Stimulated activated CD4-positive, alpha-beta T cell treated with anti-CD3 and anti-CD28 coated beads, Interleukin-15, amount 100 ng/mL, for 1 hour (primary cell): ENCODE data around the gene DUSP1.
"Not testable (repeated sequence)": the region's sequence is repeated elsewhere in the genome, so short reads cannot be mapped to it uniquely, and the experiment has no call there.

Experiments used
- DNase-seq, 2 donors: peaks; one replicate each; pipeline ENCODE4 v3.0.0-alpha.2; 2020; ENCODE audit warnings: low read depth in 1 of 2, low spot score in 1 of 2

The DUSP1 gene

GRCh38 chr5:172797771-172798191 is 26.8 kb upstream of the DUSP1 start:
- DNase-seq = no peak

DNA sequence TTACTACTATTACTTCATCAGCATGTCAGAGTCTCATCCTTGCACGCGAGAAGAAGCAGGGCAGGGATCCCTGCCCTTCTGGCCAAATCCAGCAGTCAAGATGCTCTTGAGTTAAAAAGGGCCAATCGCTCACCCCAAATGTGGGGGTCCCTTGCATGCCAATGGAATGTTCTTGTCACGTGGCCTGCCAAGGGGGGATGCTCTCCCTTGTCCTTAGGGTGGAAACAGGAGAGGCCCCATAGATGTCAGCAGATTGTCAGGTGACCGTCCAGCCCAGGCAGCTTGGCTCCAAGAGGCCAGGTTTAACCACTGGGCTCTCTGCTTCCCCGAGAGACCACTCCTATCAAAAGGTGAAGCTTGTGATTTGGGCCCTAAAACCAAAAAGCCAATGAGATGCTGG is 25.3 kb upstream of the DUSP1 start:
- DNase-seq = no peak

GRCh38 chr5:172795318-172795977 is 24.5 kb upstream of the DUSP1 start:
- DNase-seq = no peak

- no peak for DNase-seq
Observed at GRCh38 chr5:172793577-172794488, 22.8 kb upstream of the DUSP1 start.

DNA sequence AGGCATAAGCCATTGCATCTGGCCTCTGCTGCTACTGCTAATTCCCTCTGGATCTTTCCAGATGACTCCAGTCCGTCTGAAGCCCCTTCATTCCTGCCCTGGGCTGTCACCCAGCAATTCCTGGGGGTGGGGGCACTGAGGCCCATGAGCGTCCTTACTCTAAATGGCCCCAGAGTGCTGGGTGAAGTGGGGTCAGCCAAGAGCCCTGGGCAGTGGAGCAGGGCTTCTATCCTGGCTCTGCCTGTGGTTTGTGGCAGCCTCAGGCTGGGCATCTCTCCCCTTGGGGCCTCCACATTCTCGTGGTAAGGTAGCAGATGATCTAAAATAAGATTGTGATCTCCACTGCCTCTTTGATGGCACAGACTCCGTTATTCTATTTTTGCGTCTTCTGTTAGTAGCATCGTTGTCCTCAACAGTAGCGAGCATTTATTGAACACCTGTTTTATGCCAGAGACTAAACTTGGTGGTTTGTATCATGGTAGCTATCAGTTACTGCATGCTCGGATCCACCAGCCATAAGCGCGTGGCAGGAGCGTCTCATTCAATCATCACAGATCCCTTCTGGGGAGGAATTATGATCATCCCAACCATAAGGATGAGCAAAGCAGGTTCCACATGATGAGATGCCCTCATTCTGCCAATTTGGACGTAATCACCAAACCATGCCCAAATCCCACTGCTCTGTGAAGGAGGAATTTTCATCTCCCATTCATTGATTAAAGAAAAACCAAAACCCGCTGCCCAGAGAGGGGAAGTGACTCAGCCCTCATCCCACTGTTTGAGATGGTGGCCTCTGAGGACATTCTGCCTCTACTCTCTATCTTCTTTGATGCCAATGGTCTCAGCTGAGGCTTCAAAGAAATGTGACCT is 21.9 kb upstream of the DUSP1 start:
- no peak for DNase-seq

DNA sequence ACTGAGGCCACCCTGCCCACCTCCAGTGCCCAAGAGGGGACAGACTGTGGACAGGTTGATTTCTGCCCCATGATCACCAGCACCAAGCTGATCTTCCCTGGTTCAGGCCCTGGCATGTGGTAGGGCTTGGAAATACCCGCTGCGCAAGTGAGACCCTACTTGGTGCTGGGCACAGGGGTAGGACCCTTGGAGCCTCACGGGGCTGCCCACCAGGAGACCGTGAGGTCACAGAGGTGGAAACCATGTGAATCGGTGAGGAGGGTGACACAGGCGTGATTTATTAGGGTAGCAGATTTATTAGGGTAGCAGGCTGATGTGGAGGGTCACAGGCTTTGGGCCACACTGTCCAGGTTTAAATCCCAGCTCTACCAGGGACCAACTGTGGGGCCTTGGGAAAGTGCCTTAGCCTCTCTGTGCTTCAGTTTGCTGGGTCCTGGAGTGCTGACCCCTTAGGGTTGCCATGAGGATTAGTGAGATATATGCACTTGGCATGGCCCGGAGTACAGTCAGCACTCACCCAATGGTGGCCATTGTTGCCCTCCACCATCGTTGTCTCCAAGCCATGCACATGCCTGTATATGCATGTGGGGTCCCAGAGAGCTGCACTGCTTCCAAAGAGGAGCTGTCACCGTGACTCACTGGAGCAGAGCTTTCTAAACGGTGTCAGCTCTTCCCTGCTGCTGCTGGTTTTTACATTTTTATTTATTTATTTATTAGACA is 20.9 kb upstream of the DUSP1 start:
- DNase-seq = no peak

GRCh38 chr5:172791286-172791685 is 20.3 kb upstream of the DUSP1 start:
- no peak for DNase-seq

GRCh38 chr5:172790496-172790889 is 19.5 kb upstream of the DUSP1 start:
- no peak for DNase-seq

DNA sequence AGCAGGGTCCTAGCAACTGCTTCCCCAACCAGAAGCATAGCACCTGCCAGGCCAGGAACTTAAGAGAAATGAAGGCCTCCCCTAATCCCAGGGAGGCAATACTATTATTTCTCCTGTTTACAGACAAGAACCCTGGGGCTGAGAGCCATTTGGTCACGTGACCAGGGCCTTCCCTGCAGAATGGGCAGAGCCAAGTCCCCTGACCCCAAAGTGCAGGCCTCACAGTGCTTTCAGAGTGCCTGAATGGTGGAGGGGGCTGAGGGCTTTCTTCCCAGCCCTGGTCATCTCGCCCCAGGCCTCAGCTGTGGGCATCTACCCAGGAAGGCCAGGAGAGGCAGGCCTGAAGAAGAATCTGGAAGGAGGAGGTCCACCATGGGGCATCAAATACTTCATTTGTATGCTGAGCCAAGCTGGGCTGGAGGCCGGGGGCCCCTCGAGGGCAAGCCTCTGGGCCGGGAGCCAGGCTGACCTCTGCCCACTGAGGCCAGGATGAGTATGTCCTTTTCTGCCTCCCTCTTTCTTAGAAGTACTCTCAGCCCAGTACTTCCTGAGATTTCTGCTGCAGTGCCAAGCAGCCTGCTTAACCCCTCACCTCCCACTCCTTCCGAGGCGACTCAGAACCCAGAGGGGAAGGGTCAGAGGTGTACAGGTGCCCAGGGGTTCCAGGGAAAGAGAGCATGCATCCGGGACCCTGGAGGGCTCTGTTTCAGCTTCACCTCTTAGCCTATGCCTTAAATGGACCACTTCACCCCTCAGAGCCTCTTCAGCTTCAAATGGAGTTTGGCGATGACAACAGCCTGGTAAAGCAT is 18.9 kb upstream of the DUSP1 start:
- DNase-seq = no peak

DNA sequence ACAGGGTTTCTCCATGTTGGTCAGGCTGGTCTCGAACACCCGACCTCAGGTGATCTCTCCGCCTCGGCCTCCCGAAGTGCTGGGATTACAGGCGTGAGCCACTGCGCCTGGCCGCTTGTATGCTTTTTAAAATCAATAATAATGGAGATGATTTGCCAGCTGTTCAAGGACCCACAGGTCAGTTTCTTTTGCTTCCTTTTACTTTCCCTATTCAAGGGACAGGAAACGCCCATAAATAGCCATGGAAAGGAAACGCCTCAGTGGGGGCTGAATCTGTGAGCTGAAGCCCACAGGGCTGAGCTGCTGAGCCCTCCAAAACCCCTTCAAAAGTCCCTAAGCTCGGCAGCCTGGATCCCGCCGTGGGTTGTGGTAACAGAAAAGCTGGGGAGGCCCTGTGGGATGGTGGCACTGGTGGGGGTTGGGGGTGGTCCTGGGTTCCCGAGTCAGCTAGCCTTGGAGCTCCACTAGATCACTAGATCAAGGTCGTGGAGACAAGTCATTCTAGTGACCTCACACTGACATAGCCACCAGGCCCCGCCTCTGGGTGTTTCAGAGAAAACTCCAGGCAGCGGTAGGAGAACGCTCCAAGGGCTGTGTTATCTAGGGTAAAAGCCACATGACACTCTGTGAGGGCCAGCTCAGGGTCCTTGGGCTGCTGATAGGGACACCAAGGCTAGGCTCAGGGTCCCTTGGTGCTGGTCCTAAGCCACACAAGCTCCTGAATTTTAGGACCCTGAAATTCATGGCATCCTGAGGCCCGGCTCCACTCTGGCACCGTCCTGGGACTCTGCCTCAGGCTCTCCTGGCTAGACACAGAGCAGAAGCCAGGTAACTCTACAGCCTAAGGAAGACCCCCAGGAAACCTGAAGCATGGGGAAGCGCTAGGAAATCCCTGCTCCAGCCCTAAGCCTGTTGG is 18.0 kb upstream of the DUSP1 start:
- no peak for DNase-seq

GRCh38 chr5:172787538-172787937 is 16.5 kb upstream of the DUSP1 start:
- DNase-seq = not testable (repeated sequence)

DNA sequence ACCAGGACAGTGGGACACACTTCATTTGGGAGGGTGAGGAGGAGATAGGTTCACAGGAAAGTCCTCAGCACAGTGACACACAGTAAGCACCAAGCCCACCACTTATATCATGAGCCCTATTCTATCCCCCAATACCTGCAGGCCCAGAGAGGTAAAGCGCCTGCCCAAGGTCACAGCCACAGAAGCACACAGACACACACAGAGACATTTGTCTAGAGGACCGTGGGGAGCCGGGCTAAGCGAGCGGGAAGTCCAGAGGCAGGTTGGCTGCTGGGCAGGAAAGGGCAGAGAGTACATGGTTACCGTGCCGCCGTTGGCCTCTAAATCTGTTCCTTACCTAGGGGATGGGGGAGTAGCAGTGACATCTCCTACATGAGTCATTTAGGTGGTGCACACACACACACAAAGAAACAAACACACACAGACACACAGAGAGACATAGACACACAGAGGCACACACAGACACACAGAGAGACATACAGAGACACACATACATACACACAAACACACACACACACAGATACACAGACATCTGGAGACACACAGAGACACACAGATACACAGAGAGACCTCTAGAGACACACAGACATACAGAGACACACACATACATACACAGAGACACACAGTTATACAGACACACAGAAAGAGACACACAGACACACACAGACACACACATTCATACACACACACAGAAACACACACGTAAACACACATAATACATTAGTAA is 15.9 kb upstream of the DUSP1 start:
- DNase-seq = no peak

DNA sequence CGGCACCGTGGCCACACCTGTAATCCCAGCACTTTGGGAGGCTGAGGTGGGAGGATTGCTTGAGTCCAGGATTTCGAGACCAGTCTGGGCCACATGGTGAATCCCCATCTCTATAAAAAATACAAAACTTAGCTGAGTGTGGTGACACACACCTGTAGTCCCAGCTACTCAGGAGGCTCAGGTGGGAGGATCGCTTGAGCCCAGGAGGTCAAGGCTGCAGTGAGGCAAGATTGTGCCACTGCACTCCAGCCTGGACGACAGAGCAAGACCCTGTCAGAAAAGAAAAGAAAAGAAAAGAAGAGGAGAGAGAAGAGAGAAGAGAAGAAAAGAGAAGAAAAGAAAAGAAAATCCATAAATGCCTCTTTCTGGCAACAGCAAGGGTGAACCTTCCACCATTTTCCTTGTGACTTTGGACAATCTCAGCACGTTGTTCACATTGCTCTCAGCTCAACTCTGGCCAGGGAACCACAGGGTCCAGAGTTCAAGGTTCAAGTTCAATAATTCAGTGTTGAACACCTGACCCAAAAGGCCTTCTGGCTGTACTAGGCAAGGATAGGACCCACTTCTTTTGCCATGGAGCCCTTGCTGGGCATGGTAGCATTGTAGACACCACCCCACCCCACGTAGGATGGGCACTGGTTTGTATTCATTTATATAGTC is 14.6 kb upstream of the DUSP1 start:
- no peak for DNase-seq

DNA sequence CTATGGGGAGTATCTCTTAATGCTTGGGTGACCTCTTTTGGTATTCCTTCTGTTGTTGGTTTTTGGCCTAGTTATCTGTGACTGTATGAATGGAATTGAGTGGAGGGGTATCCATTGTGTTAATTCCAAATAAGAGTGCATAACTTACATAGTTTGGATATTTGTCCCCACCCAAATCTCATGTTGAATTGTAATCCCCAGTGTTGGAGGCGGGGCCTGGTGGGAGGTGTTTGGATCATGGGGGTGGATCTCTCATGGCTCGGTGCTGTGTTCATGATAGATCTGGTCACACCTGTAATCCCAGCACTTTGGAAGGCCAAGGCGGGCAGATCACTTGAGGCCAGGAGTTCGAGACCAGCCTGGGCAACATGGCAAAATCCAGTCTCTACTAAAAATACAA is 13.2 kb upstream of the DUSP1 start:
- DNase-seq = not testable (repeated sequence)

DNA sequence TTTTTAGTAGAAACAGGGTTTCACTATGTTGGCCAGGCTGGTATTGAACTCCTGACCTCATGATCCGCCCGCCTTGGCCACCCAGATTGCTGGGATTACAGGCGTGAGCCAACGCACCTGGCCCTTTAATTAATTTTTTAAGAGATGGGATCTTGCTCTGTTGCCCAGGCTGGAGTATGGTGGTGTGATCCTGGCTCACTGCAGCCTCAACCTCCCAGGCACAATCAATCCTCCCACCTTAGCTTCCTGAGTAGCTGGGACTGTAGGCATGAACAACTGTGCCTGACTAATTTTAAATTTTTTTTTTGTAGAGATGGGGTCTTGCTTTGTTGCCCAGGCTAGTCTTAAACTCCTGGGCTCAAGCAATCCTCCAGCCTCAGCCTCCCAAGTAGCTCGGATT is 12.3 kb upstream of the DUSP1 start:
- not testable (repeated sequence) for DNase-seq

DNA sequence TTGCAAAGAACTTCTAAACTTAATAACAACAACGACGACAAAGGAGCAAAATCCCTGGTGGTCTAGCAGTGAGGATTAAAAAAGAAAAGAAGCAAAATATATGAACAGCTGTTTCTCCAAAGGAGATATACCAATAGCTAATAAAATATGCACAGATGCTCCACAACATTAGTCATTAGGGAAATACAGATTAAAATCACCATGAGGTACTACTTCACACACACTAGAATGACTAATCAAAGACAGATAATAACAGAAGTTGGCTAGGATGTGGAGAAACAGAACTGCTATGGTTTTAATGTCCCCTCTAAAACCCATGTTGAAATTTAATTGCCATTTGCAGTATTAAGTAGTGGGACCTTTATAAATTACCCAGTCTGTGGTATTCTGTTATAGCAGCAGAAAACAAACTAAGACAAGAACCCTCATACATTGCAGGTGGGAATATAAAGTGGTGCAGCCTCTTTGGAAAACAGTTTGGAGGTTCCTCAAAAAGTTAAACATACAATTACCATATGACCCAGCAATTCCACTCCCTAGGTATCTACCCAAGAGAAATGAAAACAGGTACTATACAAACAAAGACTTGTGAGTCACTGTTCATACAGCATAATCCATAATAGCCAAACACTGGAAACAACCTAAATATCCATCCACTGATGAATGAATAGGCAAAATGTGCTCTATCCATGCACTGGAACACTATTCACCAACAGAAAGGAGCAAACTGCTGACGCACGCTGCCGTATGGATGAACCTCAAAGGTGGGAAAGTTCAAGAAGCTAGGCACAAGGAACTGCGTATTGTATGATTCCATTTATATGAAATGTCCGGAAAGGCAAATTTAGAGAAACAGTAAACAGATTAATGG is 11.4 kb upstream of the DUSP1 start:
- no peak for DNase-seq
